HepG2 (cell line): ENCODE results near the gene IFIT3. TPM values are rescaled to one million over a fixed set of nuclear protein-coding genes. Genes with fewer than 3 reads are reported as not detected.
A peak's percentile ranks its signal among the peaks of the same experiment; 100 is the strongest.

ENCODE experiments used
- ATAC-seq: fragments of 200-7000 bp; cut with Tn5 transposase; 3 replicates; pipeline ENCODE4 v1.9.1; 2020; ENCODE audit warnings: mild to moderate bottlenecking, moderate library complexity
- BruUV-seq: library from RNA; stranded (reverse); fragments of 400-500 nt; replicated peaks from 2 replicates; lab custom pipeline; 2021; lab: Mats Ljungman, UMichigan
- CTCF ChIA-PET: fragments of 300-600 bp; formaldehyde crosslinking; extraction: SDS; loops from one replicate; lab custom pipeline; 2021; ENCODE audit warnings: low total read pairs, inconsistent platforms, low intra/inter-chr PET ratio; lab: Yijun Ruan, JAX
- POLR2A ChIA-PET: fragments of 350-600 bp; sonication (Branson Sonifier 250); formaldehyde crosslinking; loops from one replicate; lab custom pipeline; 2020; ENCODE audit warnings: antibody characterized with exemption, inconsistent platforms; lab: Yijun Ruan, JAX
- DNase-seq: peaks from one replicate; pipeline ENCODE4 v3.0.0-alpha.2; 2015; ENCODE audit warnings: low spot score
- FAIRE-seq: peaks from 3 replicates; lab custom pipeline; 2011; peaks lifted over from hg19 to GRCh38; lab: Jason Lieb, UNC
- H2AFZ ChIP-seq: one replicate; pipeline ENCODE4 v1.6.1; 2011; ENCODE audit warnings: low read length, inconsistent platforms
- H3K27ac ChIP-seq: fragments of 300-600 bp; 3 replicates; pipeline ENCODE4 v1.8.0; 2011; ENCODE audit warnings: mixed run types, mild to moderate bottlenecking, mixed read lengths, low read length, inconsistent platforms; ENCODE audit not compliant: insufficient read depth; ENCODE audit errors: extremely low read length
- H3K27me3 ChIP-seq, 2 experiments: fragments of 200-600 bp in 1 of 2; 2 replicates in 1 of 2; 3 replicates in 1 of 2; pipeline versions ENCODE4 v1.6.0 to v1.8.0; 2011; ENCODE audit warnings: low read length in 2 of 2, mild to moderate bottlenecking in 2 of 2, moderate library complexity in 2 of 2, inconsistent platforms in 1 of 2; ENCODE audit not compliant: insufficient read depth in 2 of 2, control insufficient read depth in 1 of 2
- H3K36me3 ChIP-seq, 2 experiments: fragments of 200-600 bp in 1 of 2; replicated peaks in 1 of 2; 2 replicates in 1 of 2; 3 replicates in 1 of 2; pipeline versions ENCODE4 v1.5.1 to v1.8.0; 2011; ENCODE audit warnings: low read length in 2 of 2, inconsistent platforms in 1 of 2; ENCODE audit not compliant: insufficient read depth in 2 of 2, control insufficient read depth in 1 of 2
- H3K4me1 ChIP-seq: 2 replicates; pipeline ENCODE4 v1.5.1; 2012; ENCODE audit warnings: low read length, inconsistent platforms; ENCODE audit not compliant: insufficient read depth
- H3K4me2 ChIP-seq: 2 replicates; pipeline ENCODE4 v1.6.0; 2011; ENCODE audit warnings: low read depth, low read length, inconsistent platforms
- H3K4me3 ChIP-seq, 3 experiments: fragments of 200-600 bp in 1 of 3; sonication (generic), shearing (Covaris generic) in 1 of 3; replicated peaks in 1 of 3; 2 replicates each; pipeline ENCODE4 v1.5.1; 2011 to 2016; ENCODE audit warnings: low read length in 3 of 3, inconsistent platforms in 2 of 3, low read depth in 2 of 3, mild to moderate bottlenecking in 2 of 3, control low read depth in 1 of 3, mixed read lengths in 1 of 3; ENCODE audit not compliant: insufficient read depth in 1 of 3
- H3K79me2 ChIP-seq: one replicate; pipeline ENCODE4 v1.6.1; 2011; ENCODE audit warnings: low read length, inconsistent platforms; ENCODE audit not compliant: insufficient read depth
- H3K9ac ChIP-seq: 2 replicates; pipeline ENCODE4 v1.6.0; 2011; ENCODE audit warnings: mild to moderate bottlenecking, low read depth, low read length, inconsistent platforms; ENCODE audit not compliant: insufficient read depth
- H3K9me3 ChIP-seq: 2 replicates; pipeline ENCODE4 v1.5.1; 2012; ENCODE audit warnings: mild to moderate bottlenecking, low read length
- H4K20me1 ChIP-seq: 2 replicates; pipeline ENCODE4 v1.6.0; 2011; ENCODE audit warnings: inconsistent platforms, mild to moderate bottlenecking, low read length, moderate library complexity; ENCODE audit not compliant: insufficient read depth
- FOXK1 ChIP-seq: sonication (generic); formaldehyde crosslinking; IDR thresholded peaks from 2 replicates; pipeline ENCODE4 v1.4.0; 2020; ENCODE audit warnings: low read depth, missing genetic modification reagents, borderline replicate concordance
- IRX3 ChIP-seq: sonication (generic); formaldehyde crosslinking; IDR thresholded peaks from 2 replicates; pipeline ENCODE4 v1.8.1; 2023; ENCODE audit warnings: mild to moderate bottlenecking, low read depth, missing genetic modification reagents, borderline replicate concordance
- MBD4 ChIP-seq: IDR thresholded peaks from 2 replicates; pipeline ENCODE4 v1.6.1; 2012; ENCODE audit warnings: low read length, inconsistent platforms, borderline replicate concordance
- MTA3 ChIP-seq: sonication (generic); formaldehyde crosslinking; IDR thresholded peaks from 2 replicates; pipeline ENCODE4 v1.4.0; 2020; ENCODE audit warnings: missing genetic modification reagents
- REL ChIP-seq: sonication (generic); formaldehyde crosslinking; conservative IDR thresholded peaks from 2 replicates; pipeline ENCODE4 v1.8.0; 2022; ENCODE audit warnings: mild to moderate bottlenecking, missing genetic modification reagents, moderate library complexity
- SIN3A ChIP-seq: IDR thresholded peaks from 2 replicates; pipeline ENCODE4 v1.6.1; 2011; ENCODE audit warnings: low read depth, mild to moderate bottlenecking, control low read depth, low read length, borderline replicate concordance
- ZNF274 ChIP-seq: sonication (generic); formaldehyde crosslinking; IDR thresholded peaks from 2 replicates; pipeline ENCODE4 v1.5.1; 2020; ENCODE audit warnings: mild to moderate bottlenecking, missing genetic modification reagents
- ZNF782 ChIP-seq: sonication (generic); formaldehyde crosslinking; IDR thresholded peaks from 2 replicates; pipeline ENCODE4 v1.4.0; 2020; ENCODE audit warnings: missing genetic modification reagents, mild to moderate bottlenecking, borderline replicate concordance
- ZSCAN9 ChIP-seq: IDR thresholded peaks from 2 replicates; pipeline ENCODE4 v1.6.1; 2016; ENCODE audit warnings: borderline replicate concordance
- WGBS: methylation state at CpG from one replicate; pipeline ENCODE4 v1.1.6; 2017; ENCODE audit warnings: low lambda C conversion rate; 5-methylcytosine and 5-hydroxymethylcytosine counted together
- in situ Hi-C: cut with HindIII; loops from 2 replicates; pipeline ENCODE4 v1.10.0; 2017; ENCODE audit warnings: low pct_unique_long_range_greater_than_20kb; ENCODE audit not compliant: extremely low pct_ligation_motif_present
- intact Hi-C: fragments of 100-400 bp; cut with micrococcal nuclease; formaldehyde crosslinking; loops from one replicate; pipeline ENCODE4 v1.10.0; 2022; ENCODE audit not compliant: unreplicated experiment
- polyA plus RNA-seq, 8 experiments: library from polyadenylated mRNA; depleted of rRNA in 3 of 8; stranded (reverse) in 7 of 8; unstranded in 1 of 8; fragments of >200 nt; fragmentation: Illumina TruSeq in 4 of 8; extraction: Trizol in 4 of 8; gene quantifications; 2 replicates each; pipeline versions ENCODE4 v1.2.1 to v1.2.3, GENCODE V29; 2011 to 2016; ENCODE audit warnings: low read depth in 4 of 8, missing spikeins in 1 of 8, mixed read lengths in 1 of 8; ENCODE audit not compliant: insufficient read depth in 1 of 8
- total RNA-seq, 5 experiments: library from RNA; depleted of rRNA; stranded (reverse); fragments of >200 nt; fragmentation: Illumina TruSeq; extraction: Trizol; gene quantifications; 2 replicates each; pipeline ENCODE4 v1.2.3, GENCODE V29; 2016; ENCODE audit warnings: low read depth in 1 of 5
- TF ChIP-seq, protein P1 (sequence below): sonication (generic); formaldehyde crosslinking; IDR thresholded peaks from 2 replicates; pipeline ENCODE4 v1.5.0; 2020; ENCODE audit warnings: missing genetic modification reagents, mild to moderate bottlenecking, borderline replicate concordance
- TF ChIP-seq, protein P2 (sequence below): sonication (generic); formaldehyde crosslinking; IDR thresholded peaks from 2 replicates; pipeline ENCODE4 v1.5.1; 2020; ENCODE audit warnings: missing genetic modification reagents, mild to moderate bottlenecking, borderline replicate concordance
- TF ChIP-seq, protein P3 (sequence below): sonication (generic); formaldehyde crosslinking; IDR thresholded peaks from 2 replicates; pipeline ENCODE4 v1.9.0; 2021; ENCODE audit warnings: missing genetic modification reagents, mild to moderate bottlenecking, borderline replicate concordance

The IFIT3 gene
- total and polyA plus RNA-seq, 2 of the 13 experiments (the other 11 are each of a cell fraction or from before 2014, with no cell fraction given), result 0.48 to 3.1 TPM

DNA sequence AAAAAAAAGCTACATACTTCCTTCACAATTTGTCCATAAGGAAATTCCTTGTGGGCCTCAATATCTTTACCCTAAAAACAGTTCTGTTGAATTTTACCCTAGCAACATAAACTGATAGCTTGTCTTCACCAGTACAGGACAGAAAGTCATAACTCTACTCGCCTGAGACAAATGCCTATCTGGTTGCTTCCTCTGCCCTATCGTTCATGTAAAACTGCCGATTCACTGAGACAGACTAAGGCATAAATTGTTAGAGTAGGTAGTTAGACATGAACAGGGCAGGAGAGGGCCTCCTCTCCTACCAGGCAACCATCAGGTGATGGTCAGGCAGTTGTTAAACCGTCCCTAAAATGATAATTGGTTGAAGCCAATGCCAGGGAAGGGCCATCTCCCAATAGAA is 25.0 kb downstream of the IFIT3 start:
- no peak for ATAC-seq
- no peak overlapping the region for H3K4me3 ChIP-seq
- no peak for DNase-seq
- peaks cover 55% of the 10 kb centered on the region for H3K4me1 ChIP-seq
- H3K4me2 ChIP-seq, result no peak overlapping the region
- intact Hi-C loops (no loop called here), in situ Hi-C loops (no loop called here)
- H3K27me3 ChIP-seq, result no peaks in the 10 kb centered on the region
- POLR2A ChIA-PET, result interaction anchor here (1.3 to 3.5 kb wide), 6 partner anchors 15 to 291 kb away, joined by 3 to 17 read pairs (median 7); partner anchors contain the start of genes IFIT1, IFIT2 and IFIT3
- no peaks in the 10 kb centered on the region for H3K9me3 ChIP-seq
- H2AFZ ChIP-seq, result no peak overlapping the region
- H3K36me3 ChIP-seq, result no peaks in the 10 kb centered on the region
- CTCF ChIA-PET, result no interaction called here
- 62% methylated on average over 4 of the region's 4 CpGs for WGBS
- H4K20me1 ChIP-seq, result no peaks in the 10 kb centered on the region
- BruUV-seq, result no TSS peak
- H3K27ac ChIP-seq, result peak overlapping the region; percentile 17
- TF ChIP-seq, protein P1, sequence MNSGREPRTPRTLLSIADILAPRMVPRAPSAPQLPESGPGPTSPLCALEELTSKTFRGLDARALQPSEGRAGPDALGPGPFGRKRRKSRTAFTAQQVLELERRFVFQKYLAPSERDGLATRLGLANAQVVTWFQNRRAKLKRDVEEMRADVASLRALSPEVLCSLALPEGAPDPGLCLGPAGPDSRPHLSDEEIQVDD (CRISPR knock-in tag), result no peak
- TF ChIP-seq MBD4, result no peak
- no peak for TF ChIP-seq ZNF274 (CRISPR knock-in tag)
- no peak for TF ChIP-seq FOXK1 (CRISPR knock-in tag)
- TF ChIP-seq IRX3, result no peak
- TF ChIP-seq, protein P2, sequence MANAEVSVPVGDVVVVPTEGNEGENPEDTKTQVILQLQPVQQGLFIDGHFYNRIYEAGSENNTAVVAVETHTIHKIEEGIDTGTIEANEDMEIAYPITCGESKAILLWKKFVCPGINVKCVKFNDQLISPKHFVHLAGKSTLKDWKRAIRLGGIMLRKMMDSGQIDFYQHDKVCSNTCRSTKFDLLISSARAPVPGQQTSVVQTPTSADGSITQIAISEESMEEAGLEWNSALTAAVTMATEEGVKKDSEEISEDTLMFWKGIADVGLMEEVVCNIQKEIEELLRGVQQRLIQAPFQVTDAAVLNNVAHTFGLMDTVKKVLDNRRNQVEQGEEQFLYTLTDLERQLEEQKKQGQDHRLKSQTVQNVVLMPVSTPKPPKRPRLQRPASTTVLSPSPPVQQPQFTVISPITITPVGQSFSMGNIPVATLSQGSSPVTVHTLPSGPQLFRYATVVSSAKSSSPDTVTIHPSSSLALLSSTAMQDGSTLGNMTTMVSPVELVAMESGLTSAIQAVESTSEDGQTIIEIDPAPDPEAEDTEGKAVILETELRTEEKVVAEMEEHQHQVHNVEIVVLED (CRISPR knock-in tag), result no peak
- TF ChIP-seq ZNF782, result no peak
- TF ChIP-seq, protein P3, sequence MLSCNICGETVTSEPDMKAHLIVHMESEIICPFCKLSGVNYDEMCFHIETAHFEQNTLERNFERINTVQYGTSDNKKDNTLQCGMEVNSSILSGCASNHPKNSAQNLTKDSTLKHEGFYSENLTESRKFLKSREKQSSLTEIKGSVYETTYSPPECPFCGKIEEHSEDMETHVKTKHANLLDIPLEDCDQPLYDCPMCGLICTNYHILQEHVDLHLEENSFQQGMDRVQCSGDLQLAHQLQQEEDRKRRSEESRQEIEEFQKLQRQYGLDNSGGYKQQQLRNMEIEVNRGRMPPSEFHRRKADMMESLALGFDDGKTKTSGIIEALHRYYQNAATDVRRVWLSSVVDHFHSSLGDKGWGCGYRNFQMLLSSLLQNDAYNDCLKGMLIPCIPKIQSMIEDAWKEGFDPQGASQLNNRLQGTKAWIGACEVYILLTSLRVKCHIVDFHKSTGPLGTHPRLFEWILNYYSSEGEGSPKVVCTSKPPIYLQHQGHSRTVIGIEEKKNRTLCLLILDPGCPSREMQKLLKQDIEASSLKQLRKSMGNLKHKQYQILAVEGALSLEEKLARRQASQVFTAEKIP, result no peak
- no peak for TF ChIP-seq MTA3 (CRISPR knock-in tag)
- no peak for TF ChIP-seq SIN3A
- TF ChIP-seq ZSCAN9 (CRISPR knock-in tag), result no peak
- no peak for TF ChIP-seq REL (CRISPR knock-in tag)
- H3K79me2 ChIP-seq, result no peaks in the 10 kb centered on the region
- no peak for FAIRE-seq
- no peak overlapping the region for H3K9ac ChIP-seq
